GM12878 (cell line): Measurements from ENCODE around the gene TMC6. TPM values are rescaled to one million over a fixed set of nuclear protein-coding genes. Genes with fewer than 3 reads are reported as not detected.

Source experiments
- BACH1 ChIP-seq: fragments of 450-650 bp; IDR thresholded peaks from 2 replicates; pipeline ENCODE4 v1.6.1; 2017; ENCODE audit warnings: mild to moderate bottlenecking, borderline replicate concordance
- BCL11A ChIP-seq: IDR thresholded peaks from 2 replicates; pipeline ENCODE4 v1.6.1; 2011; ENCODE audit warnings: low read depth, low read length
- CBX3 ChIP-seq: fragments of 200-600 bp; sonication (generic); IDR thresholded peaks from 2 replicates; pipeline ENCODE4 v1.6.1; 2016; ENCODE audit warnings: low read depth, borderline replicate concordance
- CHD2 ChIP-seq: IDR thresholded peaks from 2 replicates; pipeline ENCODE4 v1.6.1; 2011; ENCODE audit warnings: low read depth, low read length, improper control_type of control experiment, borderline replicate concordance
- CREB1 ChIP-seq: IDR thresholded peaks from 2 replicates; pipeline ENCODE4 v1.6.1; 2012; ENCODE audit warnings: low read depth, mild to moderate bottlenecking, inconsistent platforms
- E2F8 ChIP-seq: fragments of 450-650 bp; IDR thresholded peaks from 2 replicates; pipeline ENCODE4 v1.6.1; 2018; ENCODE audit warnings: mild to moderate bottlenecking, low read depth, moderate library complexity; ENCODE audit not compliant: partially characterized antibody
- EP300 ChIP-seq, 2 experiments: fragments of 150-350 bp in 1 of 2; IDR thresholded peaks; 2 replicates each; pipeline ENCODE4 v1.6.1; 2011 to 2012; ENCODE audit warnings: low read depth in 2 of 2, low read length in 2 of 2, borderline replicate concordance in 1 of 2, improper control_type of control experiment in 1 of 2, inconsistent platforms in 1 of 2; ENCODE audit not compliant: control insufficient read depth in 1 of 2
- ESRRA ChIP-seq: IDR thresholded peaks from 2 replicates; pipeline ENCODE4 v1.6.1; 2012; ENCODE audit warnings: mild to moderate bottlenecking, low read length, improper control_type of control experiment
- KDM1A ChIP-seq: fragments of 200-600 bp; sonication (generic); IDR thresholded peaks from 2 replicates; pipeline ENCODE4 v1.6.1; 2016; ENCODE audit warnings: borderline replicate concordance
- MYB ChIP-seq: fragments of 150-350 bp; IDR thresholded peaks from 2 replicates; pipeline ENCODE4 v1.6.1; 2014; ENCODE audit warnings: mild to moderate bottlenecking, low read depth, low read length, borderline replicate concordance
- NFIC ChIP-seq: IDR thresholded peaks from 2 replicates; pipeline ENCODE4 v1.6.1; 2012; ENCODE audit warnings: low read depth, mild to moderate bottlenecking, inconsistent platforms, low read length, moderate library complexity
- NFYA ChIP-seq: IDR thresholded peaks from 2 replicates; pipeline ENCODE4 v1.6.1; 2011; ENCODE audit warnings: low read depth, mild to moderate bottlenecking, low read length, improper control_type of control experiment, borderline replicate concordance
- POU2F2 ChIP-seq: IDR thresholded peaks from 3 replicates; pipeline ENCODE4 v1.6.1; 2011; ENCODE audit warnings: low read depth, mild to moderate bottlenecking, low read length, borderline replicate concordance
- RB1 ChIP-seq: fragments of 450-650 bp; formaldehyde crosslinking; IDR thresholded peaks from 2 replicates; pipeline ENCODE4 v1.6.1; 2017; ENCODE audit warnings: mild to moderate bottlenecking, borderline replicate concordance
- SMAD1 ChIP-seq: fragments of 450-650 bp; IDR thresholded peaks from 2 replicates; pipeline ENCODE4 v1.6.1; 2018; ENCODE audit warnings: mild to moderate bottlenecking, low read depth; ENCODE audit not compliant: partially characterized antibody
- TCF12 ChIP-seq: IDR thresholded peaks from 2 replicates; pipeline ENCODE4 v1.6.1; 2011; ENCODE audit warnings: low read depth, mild to moderate bottlenecking, low read length
- ZNF207 ChIP-seq: fragments of 450-650 bp; IDR thresholded peaks from 2 replicates; pipeline ENCODE4 v1.6.1; 2014; ENCODE audit warnings: antibody characterized with exemption, mild to moderate bottlenecking, borderline replicate concordance
- ZNF622 ChIP-seq: fragments of 450-650 bp; IDR thresholded peaks from 2 replicates; pipeline ENCODE4 v1.6.1; 2017; ENCODE audit warnings: mild to moderate bottlenecking, inconsistent platforms
- polyA plus RNA-seq, 11 experiments: library from polyadenylated mRNA; depleted of rRNA in 4 of 11; unstranded in 6 of 11; stranded (reverse) in 5 of 11; fragments of >200 nt; fragmentation: Nextera tagmentation in 4 of 11; fragmentation: Illumina TruSeq in 1 of 11; extraction: Ambion mirVana in 4 of 11; extraction: Trizol in 1 of 11; gene quantifications; 1 replicate in 1 of 11; 2 replicates in 10 of 11; pipeline versions ENCODE4 v1.2.1 to v1.2.3, GENCODE V29; 2011 to 2016; ENCODE audit warnings: inconsistent platforms in 2 of 11, missing spikeins in 2 of 11, low read depth in 1 of 11
- total RNA-seq, 4 experiments: library from RNA; depleted of rRNA in 3 of 4; stranded (reverse); fragments of >200 nt in 3 of 4; fragmentation: Illumina TruSeq in 1 of 4; extraction: Trizol in 1 of 4; gene quantifications; 2 replicates each; pipeline versions ENCODE4 v1.2.1 to v1.2.3, GENCODE V29; 2013 to 2021
- TF ChIP-seq, protein P1 (sequence below): fragments of 150-350 bp; IDR thresholded peaks from 2 replicates; pipeline ENCODE4 v1.6.1; 2014; ENCODE audit warnings: mild to moderate bottlenecking, low read depth, low read length
- TF ChIP-seq, protein P2 (sequence below): fragments of 450-650 bp; formaldehyde crosslinking; IDR thresholded peaks from 2 replicates; pipeline ENCODE4 v1.5.0; 2022; ENCODE audit warnings: mild to moderate bottlenecking, missing genetic modification characterization

The TMC6 gene
- total and polyA plus RNA-seq, 10 of the 15 experiments (the other 5 are each of a cell fraction or from before 2014, with no cell fraction given), result 1.9 to 232 (median 60.6) TPM

- TF ChIP-seq RB1 (peak; percentile 54; the same call in 1 of the 2 replicates), ZNF207 (no peak), E2F8 (no peak), TCF12 (peak; percentile 53), POU2F2 (no peak), NFYA (no peak), ESRRA (no peak), EP300 (IDR thresholded peaks at IDR 0.05; ENCODE audit: borderline replicate concordance in 1 of 2, control insufficient read depth in 1 of 2, low read depth in 2 of 2, low read length in 2 of 2) (peak in 1 of 2 experiments; percentile 58; a peak in 1 of 4 replicates), CBX3 (no peak), MYB (no peak), BACH1 (peak; percentile 68; the same call in 1 of the 2 replicates), SMAD1 (peak; percentile 77), KDM1A (no peak), CREB1 (no peak), ZNF622 (no peak), NFIC (no peak), CHD2 (peak; percentile 31; the same call in 1 of the 2 replicates), BCL11A (no peak)
- TF ChIP-seq, protein P1, sequence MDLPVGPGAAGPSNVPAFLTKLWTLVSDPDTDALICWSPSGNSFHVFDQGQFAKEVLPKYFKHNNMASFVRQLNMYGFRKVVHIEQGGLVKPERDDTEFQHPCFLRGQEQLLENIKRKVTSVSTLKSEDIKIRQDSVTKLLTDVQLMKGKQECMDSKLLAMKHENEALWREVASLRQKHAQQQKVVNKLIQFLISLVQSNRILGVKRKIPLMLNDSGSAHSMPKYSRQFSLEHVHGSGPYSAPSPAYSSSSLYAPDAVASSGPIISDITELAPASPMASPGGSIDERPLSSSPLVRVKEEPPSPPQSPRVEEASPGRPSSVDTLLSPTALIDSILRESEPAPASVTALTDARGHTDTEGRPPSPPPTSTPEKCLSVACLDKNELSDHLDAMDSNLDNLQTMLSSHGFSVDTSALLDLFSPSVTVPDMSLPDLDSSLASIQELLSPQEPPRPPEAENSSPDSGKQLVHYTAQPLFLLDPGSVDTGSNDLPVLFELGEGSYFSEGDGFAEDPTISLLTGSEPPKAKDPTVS, result no peak
- TF ChIP-seq, protein P2, sequence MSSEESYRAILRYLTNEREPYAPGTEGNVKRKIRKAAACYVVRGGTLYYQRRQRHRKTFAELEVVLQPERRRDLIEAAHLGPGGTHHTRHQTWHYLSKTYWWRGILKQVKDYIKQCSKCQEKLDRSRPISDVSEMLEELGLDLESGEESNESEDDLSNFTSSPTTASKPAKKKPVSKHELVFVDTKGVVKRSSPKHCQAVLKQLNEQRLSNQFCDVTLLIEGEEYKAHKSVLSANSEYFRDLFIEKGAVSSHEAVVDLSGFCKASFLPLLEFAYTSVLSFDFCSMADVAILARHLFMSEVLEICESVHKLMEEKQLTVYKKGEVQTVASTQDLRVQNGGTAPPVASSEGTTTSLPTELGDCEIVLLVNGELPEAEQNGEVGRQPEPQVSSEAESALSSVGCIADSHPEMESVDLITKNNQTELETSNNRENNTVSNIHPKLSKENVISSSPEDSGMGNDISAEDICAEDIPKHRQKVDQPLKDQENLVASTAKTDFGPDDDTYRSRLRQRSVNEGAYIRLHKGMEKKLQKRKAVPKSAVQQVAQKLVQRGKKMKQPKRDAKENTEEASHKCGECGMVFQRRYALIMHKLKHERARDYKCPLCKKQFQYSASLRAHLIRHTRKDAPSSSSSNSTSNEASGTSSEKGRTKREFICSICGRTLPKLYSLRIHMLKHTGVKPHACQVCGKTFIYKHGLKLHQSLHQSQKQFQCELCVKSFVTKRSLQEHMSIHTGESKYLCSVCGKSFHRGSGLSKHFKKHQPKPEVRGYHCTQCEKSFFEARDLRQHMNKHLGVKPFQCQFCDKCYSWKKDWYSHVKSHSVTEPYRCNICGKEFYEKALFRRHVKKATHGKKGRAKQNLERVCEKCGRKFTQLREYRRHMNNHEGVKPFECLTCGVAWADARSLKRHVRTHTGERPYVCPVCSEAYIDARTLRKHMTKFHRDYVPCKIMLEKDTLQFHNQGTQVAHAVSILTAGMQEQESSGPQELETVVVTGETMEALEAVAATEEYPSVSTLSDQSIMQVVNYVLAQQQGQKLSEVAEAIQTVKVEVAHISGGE (CRISPR knock-in tag), result no peak
Observed at GRCh38 chr17:78133971-78134898, 5.7 kb upstream of the TMC6 start (continued).
